Epithelial cell of esophagus (primary cell): Measurements from ENCODE around the gene CNOT6.

Source experiments
- DNase-seq: peaks from one replicate; pipeline ENCODE4 v3.0.0; 2010; ENCODE audit warnings: low read depth
- H3K4me3 ChIP-seq: 2 replicates; pipeline ENCODE4 v1.5.1; 2011; ENCODE audit warnings: mild to moderate bottlenecking, low read length, control low read depth
- CTCF ChIP-seq: IDR thresholded peaks from 2 replicates; pipeline ENCODE4 v1.5.1; 2011; ENCODE audit warnings: low read depth, mild to moderate bottlenecking, low read length, control low read depth, inconsistent platforms; ENCODE audit not compliant: insufficient read depth; ENCODE audit errors: missing control alignments

Gene CNOT6

DNA sequence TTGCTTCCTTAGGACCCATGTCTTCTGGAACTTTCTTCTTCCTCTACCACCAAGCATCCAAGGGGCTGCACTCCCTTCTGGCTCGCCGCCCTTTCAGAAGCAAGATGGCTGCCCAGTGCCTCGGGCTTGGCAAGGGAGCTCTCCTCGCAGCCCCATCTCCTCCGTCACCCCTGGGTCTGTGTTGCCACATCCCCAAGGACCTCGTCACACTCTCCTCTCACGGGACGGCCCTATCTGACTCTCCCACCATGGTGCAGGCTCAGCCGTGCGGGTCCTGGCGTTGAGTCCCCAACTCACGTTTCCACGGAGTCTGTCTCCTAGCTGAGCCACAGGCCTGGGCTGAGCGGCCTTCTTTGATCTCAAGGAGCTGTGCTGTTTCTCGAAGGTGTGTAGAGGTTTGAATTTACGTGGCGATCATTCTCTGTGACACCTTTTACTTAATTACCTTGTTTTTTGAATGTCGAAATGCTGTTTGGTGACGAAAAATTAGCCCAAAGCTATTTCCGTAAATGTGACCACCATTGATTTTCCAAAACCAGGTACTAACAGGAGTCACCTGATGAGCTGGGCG, 112.1 kb downstream of the CNOT6 start:
- TF ChIP-seq CTCF = no peak
- H3K4me3 ChIP-seq = no peak overlapping the region
- no peak for DNase-seq

DNA sequence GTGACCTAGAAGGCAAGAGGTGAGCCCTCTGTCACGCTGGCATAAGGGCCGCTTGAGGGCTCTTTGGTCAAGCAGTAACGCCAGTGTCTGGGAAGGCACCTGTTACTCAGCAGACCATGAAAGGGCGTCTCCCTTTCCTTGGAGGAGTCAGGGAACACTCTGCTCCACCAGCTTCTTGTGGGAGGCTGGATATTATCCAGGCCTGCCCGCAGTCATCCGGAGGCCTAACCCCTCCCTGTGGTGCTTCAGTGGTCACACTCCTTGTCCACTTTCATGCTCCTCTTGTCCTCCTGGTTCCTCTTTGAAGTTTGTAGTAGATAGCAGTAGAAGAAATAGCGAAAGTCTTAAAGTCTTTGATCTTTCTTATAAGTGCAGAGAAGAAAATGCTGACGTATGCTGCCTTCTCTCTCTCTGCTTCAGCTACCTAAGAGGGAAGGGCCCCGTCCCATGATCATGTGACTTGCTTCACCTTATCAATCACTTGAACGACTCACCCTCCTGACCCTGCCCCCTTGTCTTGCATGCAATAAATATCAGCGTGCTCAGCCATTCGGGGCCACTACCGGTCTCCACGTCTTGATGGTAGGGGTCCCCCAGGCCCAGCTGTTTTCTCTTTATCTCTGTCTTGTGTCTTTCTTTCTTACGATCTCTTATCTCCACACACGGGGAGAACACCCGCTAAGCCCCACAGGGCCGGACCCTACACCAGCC, 113.8 kb downstream of the CNOT6 start:
- TF ChIP-seq CTCF = no peak
- DNase-seq = no peak
- H3K4me3 ChIP-seq = no peak overlapping the region

DNA sequence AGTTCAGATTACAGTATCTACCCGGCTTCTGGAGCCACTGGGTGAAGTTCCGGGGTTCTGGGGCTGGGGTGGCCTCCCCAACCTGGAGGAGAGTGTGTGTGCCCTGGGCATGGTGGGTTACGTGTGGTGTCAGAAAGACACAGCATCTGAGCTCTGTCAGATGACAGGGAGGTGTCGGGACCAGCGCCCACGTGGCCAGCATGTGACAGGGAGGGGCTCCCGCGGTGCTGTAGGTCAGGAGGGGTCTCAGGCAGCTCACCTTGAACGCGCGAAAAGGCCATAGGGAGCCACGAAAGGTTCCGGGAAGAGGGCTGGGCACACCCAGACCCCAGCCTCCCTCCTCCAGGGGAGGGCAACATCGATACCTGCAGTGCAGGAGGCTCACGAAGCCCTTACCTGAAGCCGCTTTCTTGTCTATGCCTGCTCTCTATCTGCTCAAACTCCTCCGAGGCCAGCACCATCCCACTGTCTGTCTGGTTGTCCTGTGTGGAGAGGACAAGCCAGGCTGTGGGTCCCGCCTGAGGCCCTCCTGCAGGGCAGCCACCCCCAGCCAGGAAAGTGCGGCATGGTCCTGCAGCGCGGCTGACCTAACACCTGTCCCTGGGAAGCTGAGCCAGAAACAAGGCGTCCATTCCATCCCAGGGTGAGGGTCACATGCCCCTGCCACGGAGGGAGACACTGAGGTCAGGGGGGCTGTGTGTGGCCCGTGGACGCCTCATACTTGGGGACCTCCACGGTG, 114.6 kb downstream of the CNOT6 start:
- DNase-seq = no peak
- TF ChIP-seq CTCF = no peak

DNA sequence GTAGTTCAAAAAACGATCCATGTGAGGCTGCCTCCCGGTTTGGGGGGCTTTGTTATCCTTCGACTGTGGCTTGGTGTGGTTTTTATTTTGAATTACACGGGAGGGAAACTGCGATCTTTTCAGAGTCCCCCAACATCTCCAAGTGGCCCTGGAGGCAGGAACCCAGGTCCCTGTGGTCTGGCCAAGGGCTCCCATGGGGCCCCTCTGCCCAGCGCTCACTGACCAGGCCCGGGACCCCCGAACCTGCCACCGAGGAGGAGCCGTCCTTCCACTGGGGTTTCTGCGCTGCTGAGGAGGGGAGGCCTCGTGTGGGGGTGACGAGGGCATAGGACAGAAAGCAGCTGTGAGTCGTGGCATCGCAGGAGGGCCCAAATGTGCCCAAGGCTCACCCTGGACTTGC, 115.2 kb downstream of the CNOT6 start:
- DNase-seq = no peak
- H3K4me3 ChIP-seq = no peak overlapping the region
- TF ChIP-seq CTCF = no peak

More for the DNA sequence above, 114.6 kb downstream of the CNOT6 start:
- H3K4me3 ChIP-seq = no peak overlapping the region

DNA sequence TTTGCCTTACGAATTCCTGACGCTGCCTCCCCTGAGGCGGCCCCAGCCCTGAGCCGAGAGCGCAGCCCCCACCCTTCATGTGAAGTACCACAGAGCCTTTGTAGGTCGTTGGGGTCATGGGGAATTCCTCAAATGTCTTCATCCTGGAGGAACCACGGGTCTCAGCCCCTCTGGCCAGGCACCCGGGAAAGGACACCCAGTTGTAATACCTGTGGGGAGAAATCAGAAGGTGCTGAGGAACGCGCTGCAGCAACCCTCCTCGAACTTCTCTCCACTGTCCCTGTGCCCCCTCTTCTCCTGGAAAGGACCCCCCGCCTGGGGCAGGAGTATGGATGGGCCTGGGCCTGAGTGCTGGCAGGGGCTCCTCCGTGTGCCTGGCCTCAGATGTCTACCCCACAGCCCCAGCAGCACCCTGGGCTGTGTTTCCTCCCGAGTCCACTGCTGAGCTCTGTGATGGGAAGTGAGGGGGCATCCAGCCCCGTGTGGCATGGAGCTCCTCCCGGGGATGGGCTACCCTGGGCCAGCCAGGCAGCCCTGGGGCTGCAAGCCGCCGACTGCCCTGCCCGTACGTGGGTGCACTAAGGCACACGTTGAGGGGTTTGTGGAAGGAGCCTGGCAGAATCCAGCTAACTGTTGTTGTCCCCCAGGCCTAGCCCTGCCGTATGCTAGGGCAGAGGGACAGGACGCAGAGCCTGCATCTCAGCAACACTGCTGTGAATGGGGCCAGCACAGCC, 115.8 kb downstream of the CNOT6 start:
- TF ChIP-seq CTCF = no peak
- H3K4me3 ChIP-seq = no peak overlapping the region
- no peak for DNase-seq

DNA sequence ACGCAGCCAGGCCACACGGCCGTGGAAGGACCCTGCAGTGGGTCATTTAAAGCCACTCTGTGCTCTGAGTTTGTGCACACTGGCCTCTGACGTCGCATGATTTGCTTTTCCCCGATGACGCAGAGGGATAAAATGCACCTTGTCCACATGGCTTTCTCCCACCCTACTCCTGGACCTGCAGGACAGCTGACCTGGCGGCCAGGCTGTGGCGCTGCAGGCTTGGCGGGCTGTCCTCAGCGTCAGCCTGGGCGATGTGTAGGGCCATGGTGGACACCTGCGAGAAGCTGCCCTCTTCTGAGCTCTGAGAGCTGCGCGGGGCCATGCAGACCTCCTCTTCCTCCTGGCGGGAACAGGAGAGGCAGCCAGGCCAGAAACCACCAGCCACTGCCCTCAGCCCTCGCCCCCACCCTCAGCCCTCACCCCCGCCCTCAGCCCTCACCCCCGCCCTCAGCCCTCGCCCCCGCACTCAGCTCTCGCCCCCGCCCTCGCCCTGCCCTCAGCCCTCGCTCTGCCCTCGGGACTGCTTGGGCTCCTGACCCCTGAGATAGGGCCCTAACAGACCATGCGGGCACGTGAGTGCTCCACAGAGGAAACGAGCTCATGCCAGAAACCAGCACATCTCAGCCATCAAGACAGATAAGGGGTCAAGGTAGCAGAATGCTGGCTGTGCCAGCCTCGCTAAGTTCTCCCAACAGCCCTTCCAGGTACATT, 117.1 kb downstream of the CNOT6 start:
- H3K4me3 ChIP-seq = no peak overlapping the region
- no peak for DNase-seq
- no peak for TF ChIP-seq CTCF
